ENCODE results near the gene LRBA. TPM values are rescaled to one million over a fixed set of nuclear protein-coding genes. Genes with fewer than 3 reads are reported as not detected.

LRBA gene
- total and polyA plus RNA-seq, 8 donors, result 7.3 to 156 (median 73.9) TPM

DNA sequence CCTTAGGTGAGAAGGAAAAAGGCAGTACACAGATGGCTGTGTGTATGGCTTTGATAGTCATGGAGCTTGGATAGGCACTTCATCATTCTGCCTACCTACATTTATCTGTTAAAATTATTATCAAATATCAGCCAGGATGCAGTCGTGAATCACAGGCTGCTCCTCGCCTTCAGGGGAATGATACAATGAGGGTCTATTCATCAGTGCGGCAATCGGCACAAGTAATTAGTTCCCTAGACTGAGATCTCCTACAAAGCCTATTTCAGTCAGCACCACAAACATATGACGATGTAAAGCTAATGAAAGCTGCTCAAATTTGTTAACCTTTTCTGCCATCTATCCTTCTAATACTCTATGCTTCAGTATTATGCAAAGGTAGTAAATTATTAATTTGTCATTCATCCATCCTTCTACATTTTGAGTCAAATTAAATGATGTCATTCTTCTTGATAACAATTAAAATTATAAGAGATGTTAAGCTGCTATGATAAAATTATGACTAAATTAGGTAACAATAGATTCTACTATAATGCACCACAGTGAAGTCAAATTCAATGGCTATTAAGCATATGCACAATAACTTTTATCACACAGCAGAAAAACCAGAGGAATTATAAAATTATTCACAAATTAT lies 414.2 kb downstream of the LRBA start:
- Histone ChIP-seq H3K4me1 (no peaks in the 10 kb centered on the region), H3K36me3 (peaks cover 0 to 14% (median 9%) of the 10 kb centered on the region in 4 donors), H3K27me3 (no peaks in the 10 kb centered on the region), H3K4me3 (no peak overlapping the region), H3K27ac (no peak overlapping the region), H3K9me3 (no peaks in the 10 kb centered on the region)
- 86 to 92% (median 88%) methylated on average over 5 of the region's 5 CpGs for WGBS, 5 donors
- DNase-seq, result no peak
- intact Hi-C loops (cut with DNase I; ENCODE audit: low total_unique reads), result no loop called here
- TF ChIP-seq, protein P1, sequence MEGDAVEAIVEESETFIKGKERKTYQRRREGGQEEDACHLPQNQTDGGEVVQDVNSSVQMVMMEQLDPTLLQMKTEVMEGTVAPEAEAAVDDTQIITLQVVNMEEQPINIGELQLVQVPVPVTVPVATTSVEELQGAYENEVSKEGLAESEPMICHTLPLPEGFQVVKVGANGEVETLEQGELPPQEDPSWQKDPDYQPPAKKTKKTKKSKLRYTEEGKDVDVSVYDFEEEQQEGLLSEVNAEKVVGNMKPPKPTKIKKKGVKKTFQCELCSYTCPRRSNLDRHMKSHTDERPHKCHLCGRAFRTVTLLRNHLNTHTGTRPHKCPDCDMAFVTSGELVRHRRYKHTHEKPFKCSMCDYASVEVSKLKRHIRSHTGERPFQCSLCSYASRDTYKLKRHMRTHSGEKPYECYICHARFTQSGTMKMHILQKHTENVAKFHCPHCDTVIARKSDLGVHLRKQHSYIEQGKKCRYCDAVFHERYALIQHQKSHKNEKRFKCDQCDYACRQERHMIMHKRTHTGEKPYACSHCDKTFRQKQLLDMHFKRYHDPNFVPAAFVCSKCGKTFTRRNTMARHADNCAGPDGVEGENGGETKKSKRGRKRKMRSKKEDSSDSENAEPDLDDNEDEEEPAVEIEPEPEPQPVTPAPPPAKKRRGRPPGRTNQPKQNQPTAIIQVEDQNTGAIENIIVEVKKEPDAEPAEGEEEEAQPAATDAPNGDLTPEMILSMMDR (IDR thresholded peaks at IDR 0.05), result no peak
- TF ChIP-seq EP300 (IDR thresholded peaks at IDR 0.05), result no peak
- TF ChIP-seq POLR2AphosphoS5 (IDR thresholded peaks at IDR 0.05), result no peak
- TF ChIP-seq POLR2A (IDR thresholded peaks at IDR 0.05), result no peak

DNA sequence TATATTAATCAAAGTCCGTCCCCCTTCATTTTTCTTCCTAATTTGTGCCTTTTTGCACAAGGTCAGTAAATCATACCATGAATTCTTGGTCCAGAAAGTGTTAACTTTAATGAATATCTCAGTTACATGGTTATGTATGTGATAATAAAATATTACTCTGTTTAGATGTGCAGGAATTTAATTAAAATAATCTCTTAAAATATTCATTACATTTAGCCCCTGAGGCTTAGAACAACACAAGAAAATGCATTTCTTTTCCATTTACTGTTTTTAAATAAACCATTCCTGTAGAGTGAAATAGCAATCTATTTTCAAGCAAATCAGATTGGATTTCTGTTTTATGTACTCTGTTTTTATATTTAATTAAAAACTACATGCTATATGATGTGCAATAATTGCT lies 415.5 kb downstream of the LRBA start:
- TF ChIP-seq POLR2AphosphoS5 (IDR thresholded peaks at IDR 0.05) (no peak), POLR2A (IDR thresholded peaks at IDR 0.05) (no peak), EP300 (IDR thresholded peaks at IDR 0.05) (no peak)
- TF ChIP-seq, protein P1 (IDR thresholded peaks at IDR 0.05), result no peak
- Histone ChIP-seq H3K36me3 (peaks cover 0 to 14% (median 9%) of the 10 kb centered on the region in 4 donors), H3K27ac (no peak overlapping the region), H3K27me3 (no peaks in the 10 kb centered on the region), H3K4me1 (no peaks in the 10 kb centered on the region), H3K9me3 (no peaks in the 10 kb centered on the region), H3K4me3 (no peak overlapping the region)
- WGBS, 5 donors, result 89 to 100% (median 96%) methylated on average over 1 of the region's 1 CpG
- intact Hi-C loops (cut with DNase I; ENCODE audit: low total_unique reads), result no loop called here
- no peak for DNase-seq

DNA sequence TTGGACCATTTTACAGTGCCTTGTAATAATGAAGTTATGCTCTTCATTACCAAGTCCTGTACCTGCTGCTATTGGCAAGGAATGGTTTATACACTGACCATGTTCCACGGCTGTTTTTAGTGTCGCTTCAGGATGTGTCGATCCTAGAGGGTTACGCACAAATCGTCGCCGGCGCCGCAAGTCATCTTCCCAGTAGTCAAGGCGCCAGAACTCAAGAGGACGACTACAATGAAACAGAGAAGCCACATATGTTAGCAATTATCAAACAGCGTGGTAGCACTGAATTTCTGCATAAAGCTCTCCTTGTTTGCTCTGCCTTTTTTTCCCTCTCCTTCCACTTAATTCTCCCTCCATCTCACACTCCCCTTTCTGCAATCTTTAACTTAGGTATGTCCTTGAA lies 416.2 kb downstream of the LRBA start:
- TF ChIP-seq EP300 (IDR thresholded peaks at IDR 0.05) (no peak), POLR2A (IDR thresholded peaks at IDR 0.05) (no peak), POLR2AphosphoS5 (IDR thresholded peaks at IDR 0.05) (no peak)
- Histone ChIP-seq H3K27ac (no peak overlapping the region), H3K4me3 (no peak overlapping the region), H3K4me1 (no peaks in the 10 kb centered on the region), H3K36me3 (peaks cover 0 to 14% (median 9%) of the 10 kb centered on the region in 4 donors), H3K9me3 (no peaks in the 10 kb centered on the region), H3K27me3 (no peaks in the 10 kb centered on the region)
- intact Hi-C loops (cut with DNase I; ENCODE audit: low total_unique reads), result no loop called here
- no peak for DNase-seq
- 95 to 98% (median 95%) methylated on average over 12 of the region's 12 CpGs for WGBS, 5 donors

DNA sequence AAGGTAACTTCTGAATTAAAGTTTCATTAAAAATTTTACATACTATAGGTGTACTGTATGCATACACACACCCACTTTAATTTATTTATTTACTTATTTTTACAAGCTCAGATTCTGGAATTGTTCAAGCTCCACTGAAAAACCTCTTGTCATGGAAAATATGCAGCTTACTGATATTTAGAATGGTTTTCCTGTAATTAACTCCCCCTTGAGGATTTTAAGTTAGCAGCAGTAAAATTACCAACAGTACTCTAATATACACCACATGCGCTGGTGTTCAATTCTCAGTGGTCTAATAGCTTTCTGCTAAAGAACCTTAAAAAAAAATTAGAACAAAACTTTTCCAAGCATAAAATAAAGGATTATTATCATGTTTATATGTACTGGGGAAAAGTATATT lies 421.1 kb downstream of the LRBA start:
- Histone ChIP-seq H3K9me3 (no peaks in the 10 kb centered on the region), H3K4me1 (no peaks in the 10 kb centered on the region), H3K27ac (no peak overlapping the region), H3K36me3 (peaks cover 5 to 24% (median 18%) of the 10 kb centered on the region in 4 donors), H3K4me3 (no peak overlapping the region), H3K27me3 (no peaks in the 10 kb centered on the region)
- intact Hi-C loops (cut with DNase I; ENCODE audit: low total_unique reads), result no loop called here
- WGBS, 5 donors, result 89 to 96% (median 92%) methylated on average over 1 of the region's 1 CpG
- DNase-seq, result no peak
- TF ChIP-seq, protein P1 (IDR thresholded peaks at IDR 0.05), result no peak
- TF ChIP-seq POLR2AphosphoS5 (IDR thresholded peaks at IDR 0.05), result no peak
- TF ChIP-seq EP300 (IDR thresholded peaks at IDR 0.05), result no peak
- no peak for TF ChIP-seq POLR2A (IDR thresholded peaks at IDR 0.05)

DNA sequence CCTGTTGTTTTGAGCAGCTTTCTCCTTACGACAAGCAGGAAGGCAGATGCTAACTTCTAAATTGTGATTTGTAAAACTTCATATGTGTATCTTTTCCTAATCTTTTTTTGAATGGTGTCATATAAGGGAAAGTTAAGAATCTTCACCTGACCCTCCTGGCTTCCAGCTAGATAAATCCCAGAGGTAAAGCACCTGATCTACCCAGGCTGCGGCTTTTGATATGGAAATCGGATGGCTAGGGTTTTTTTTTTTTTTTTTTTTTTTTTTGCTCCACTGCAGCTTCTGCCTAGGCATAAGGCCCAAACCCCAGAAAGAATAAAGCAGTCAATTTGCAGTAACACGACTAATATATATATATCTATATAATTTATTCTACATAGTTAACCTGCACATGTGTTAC lies 423.2 kb downstream of the LRBA start:
- TF ChIP-seq POLR2AphosphoS5 (IDR thresholded peaks at IDR 0.05), result no peak
- no peak for TF ChIP-seq EP300 (IDR thresholded peaks at IDR 0.05)
- Histone ChIP-seq H3K27ac (no peak overlapping the region), H3K36me3 (peaks cover 6 to 25% (median 18%) of the 10 kb centered on the region in 4 donors), H3K4me3 (no peak overlapping the region), H3K4me1 (no peaks in the 10 kb centered on the region), H3K27me3 (no peaks in the 10 kb centered on the region), H3K9me3 (no peaks in the 10 kb centered on the region)
- intact Hi-C loops (cut with DNase I; ENCODE audit: low total_unique reads), result no loop called here
- WGBS, 5 donors, result 79 to 90% (median 84%) methylated on average over 4 of the region's 4 CpGs
- no peak for DNase-seq

Data from stomach (tissue), 9 donors.